Osteocyte (in vitro differentiated cells): ENCODE data around the gene SCN8A. TPM values are rescaled to one million over a fixed set of nuclear protein-coding genes. Genes with fewer than 3 reads are reported as not detected.

Source experiments
- DNase-seq: peaks from one replicate; pipeline ENCODE4 v3.0.0; 2021; ENCODE audit warnings: mixed read lengths; ENCODE audit not compliant: unreplicated experiment; ENCODE audit errors: extremely low spot score
- H3K27ac Mint-ChIP-seq: one replicate; pipeline ENCODE4 v1.8.0; 2021; ENCODE audit warnings: mild to moderate bottlenecking, mixed read lengths; ENCODE audit not compliant: unreplicated experiment
- H3K27me3 Mint-ChIP-seq: one replicate; pipeline ENCODE4 v1.8.0; 2021; ENCODE audit warnings: mixed read lengths; ENCODE audit not compliant: unreplicated experiment
- H3K36me3 Mint-ChIP-seq: one replicate; pipeline ENCODE4 v1.8.0; 2021; ENCODE audit warnings: mixed read lengths; ENCODE audit not compliant: unreplicated experiment
- H3K4me1 Mint-ChIP-seq: one replicate; pipeline ENCODE4 v1.8.0; 2021; ENCODE audit warnings: mixed read lengths; ENCODE audit not compliant: unreplicated experiment
- H3K4me3 Mint-ChIP-seq: one replicate; pipeline ENCODE4 v1.8.0; 2021; ENCODE audit warnings: mild to moderate bottlenecking, moderate library complexity, mixed read lengths; ENCODE audit not compliant: unreplicated experiment
- H3K9me3 Mint-ChIP-seq: one replicate; pipeline ENCODE4 v1.8.0; 2021; ENCODE audit warnings: mixed read lengths; ENCODE audit not compliant: unreplicated experiment
- total RNA-seq: library from RNA; stranded (reverse); gene quantifications from 2 replicates; pipeline ENCODE4 v1.2.1, GENCODE V29; 2021
- TF ChIP-seq, protein P1 (sequence below): fragments of 200-600 bp; sonication (generic); IDR thresholded peaks from 2 replicates; pipeline ENCODE4 v1.5.0; 2021; ENCODE audit warnings: antibody characterized with exemption, mild to moderate bottlenecking, moderate library complexity

SCN8A gene
- total RNA-seq, 1 donor from 2014 or later: 1.5 TPM

GRCh38 chr12:51773145-51773869 is 182.3 kb downstream of the SCN8A start:
- Mint-ChIP-seq H3K36me3 (peaks cover 7% of the 10 kb centered on the region), H3K9me3 (peaks cover 7% of the 10 kb centered on the region), H3K4me1 (peaks cover 8% of the 10 kb centered on the region), H3K27me3 (no peaks in the 10 kb centered on the region), H3K27ac (peak overlapping the region; percentile 52), H3K4me3 (no peak overlapping the region)
- TF ChIP-seq, protein P1, sequence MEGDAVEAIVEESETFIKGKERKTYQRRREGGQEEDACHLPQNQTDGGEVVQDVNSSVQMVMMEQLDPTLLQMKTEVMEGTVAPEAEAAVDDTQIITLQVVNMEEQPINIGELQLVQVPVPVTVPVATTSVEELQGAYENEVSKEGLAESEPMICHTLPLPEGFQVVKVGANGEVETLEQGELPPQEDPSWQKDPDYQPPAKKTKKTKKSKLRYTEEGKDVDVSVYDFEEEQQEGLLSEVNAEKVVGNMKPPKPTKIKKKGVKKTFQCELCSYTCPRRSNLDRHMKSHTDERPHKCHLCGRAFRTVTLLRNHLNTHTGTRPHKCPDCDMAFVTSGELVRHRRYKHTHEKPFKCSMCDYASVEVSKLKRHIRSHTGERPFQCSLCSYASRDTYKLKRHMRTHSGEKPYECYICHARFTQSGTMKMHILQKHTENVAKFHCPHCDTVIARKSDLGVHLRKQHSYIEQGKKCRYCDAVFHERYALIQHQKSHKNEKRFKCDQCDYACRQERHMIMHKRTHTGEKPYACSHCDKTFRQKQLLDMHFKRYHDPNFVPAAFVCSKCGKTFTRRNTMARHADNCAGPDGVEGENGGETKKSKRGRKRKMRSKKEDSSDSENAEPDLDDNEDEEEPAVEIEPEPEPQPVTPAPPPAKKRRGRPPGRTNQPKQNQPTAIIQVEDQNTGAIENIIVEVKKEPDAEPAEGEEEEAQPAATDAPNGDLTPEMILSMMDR: no peak
- DNase-seq: no peak

GRCh38 chr12:51774933-51775332 is 183.9 kb downstream of the SCN8A start:
- Mint-ChIP-seq H3K36me3 (peaks cover 7% of the 10 kb centered on the region), H3K9me3 (peaks cover 7% of the 10 kb centered on the region), H3K27ac (no peak overlapping the region), H3K27me3 (no peaks in the 10 kb centered on the region), H3K4me3 (no peak overlapping the region), H3K4me1 (peaks cover 8% of the 10 kb centered on the region)
- DNase-seq: no peak
- TF ChIP-seq, protein P1: no peak

DNA sequence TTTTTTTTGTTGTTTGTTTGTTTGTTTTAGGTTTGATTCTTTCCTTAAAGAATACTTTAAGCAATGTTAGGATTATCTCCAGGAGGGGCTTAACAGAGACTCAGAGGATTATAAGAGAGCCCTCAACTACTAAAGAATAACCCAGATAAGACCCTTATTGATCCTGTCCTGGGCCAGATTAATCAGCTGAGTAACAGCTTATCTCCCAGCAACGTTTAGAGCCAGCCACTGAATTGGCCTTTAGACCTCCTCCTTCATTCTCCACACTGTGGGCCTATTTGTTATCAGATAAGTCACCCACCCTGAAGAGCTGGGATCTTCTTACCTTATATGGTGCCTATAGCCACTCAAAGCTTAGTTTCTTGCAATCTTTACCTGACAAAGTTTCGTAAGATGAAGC is 186.4 kb downstream of the SCN8A start:
- H3K27ac Mint-ChIP-seq: no peak overlapping the region
- H3K36me3 Mint-ChIP-seq: peaks cover 5% of the 10 kb centered on the region
- H3K4me3 Mint-ChIP-seq: no peak overlapping the region
- H3K27me3 Mint-ChIP-seq: no peaks in the 10 kb centered on the region
- TF ChIP-seq, protein P1: no peak
- H3K9me3 Mint-ChIP-seq: peaks cover 7% of the 10 kb centered on the region
- peaks cover 2% of the 10 kb centered on the region for H3K4me1 Mint-ChIP-seq
- no peak for DNase-seq

DNA sequence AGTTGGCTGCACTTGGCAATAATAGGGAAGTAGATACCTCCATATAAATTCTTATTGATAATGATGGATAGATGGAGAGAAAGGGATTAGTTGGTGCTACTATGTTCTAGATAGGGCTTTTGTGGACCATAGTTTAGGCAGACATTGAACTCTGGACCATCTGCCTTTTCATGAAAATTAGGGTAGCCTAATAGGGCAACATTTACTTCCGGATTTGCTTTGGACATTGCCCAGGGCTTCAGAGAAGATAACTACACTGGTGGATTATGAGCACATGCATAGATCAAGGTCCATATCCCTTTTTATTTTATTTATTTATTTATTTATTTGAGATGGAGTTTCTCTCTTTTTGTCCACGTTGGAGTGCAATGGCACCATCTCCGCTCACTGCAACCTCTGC is 186.9 kb downstream of the SCN8A start:
- H3K4me3 Mint-ChIP-seq: no peak overlapping the region
- H3K36me3 Mint-ChIP-seq: peaks cover 5% of the 10 kb centered on the region
- no peak for DNase-seq
- H3K27ac Mint-ChIP-seq: no peak overlapping the region
- peaks cover 2% of the 10 kb centered on the region for H3K4me1 Mint-ChIP-seq
- TF ChIP-seq, protein P1: no peak
- H3K9me3 Mint-ChIP-seq: peaks cover 7% of the 10 kb centered on the region
- H3K27me3 Mint-ChIP-seq: no peaks in the 10 kb centered on the region

DNA sequence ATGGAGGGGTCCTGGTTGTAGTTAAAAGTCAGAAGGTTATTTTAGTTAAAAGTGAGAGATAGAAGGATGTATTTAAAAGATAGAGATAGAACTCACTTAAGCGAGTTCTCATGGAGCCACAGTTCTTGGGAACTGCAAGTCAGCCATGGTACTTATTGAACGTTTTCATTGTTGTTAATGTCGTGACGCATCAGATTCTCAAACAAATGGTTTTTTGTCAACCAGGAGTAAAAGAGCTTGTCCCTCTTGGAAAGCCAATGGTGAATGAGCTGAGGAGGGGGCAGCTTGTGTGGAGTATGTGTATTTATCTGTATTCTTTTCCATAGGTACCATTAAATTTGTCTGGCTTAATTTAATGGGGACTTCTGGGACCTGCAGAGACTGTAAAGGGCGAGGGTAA is 188.8 kb downstream of the SCN8A start:
- TF ChIP-seq, protein P1: no peak
- Mint-ChIP-seq H3K4me3 (no peak overlapping the region), H3K4me1 (no peaks in the 10 kb centered on the region), H3K36me3 (no peaks in the 10 kb centered on the region), H3K27me3 (no peaks in the 10 kb centered on the region), H3K9me3 (no peaks in the 10 kb centered on the region), H3K27ac (no peak overlapping the region)
- no peak for DNase-seq
